Nephron (organoid): ENCODE measurements around the gene COIL.

Experiments
- H3K27ac Mint-ChIP-seq, 3 experiments: 2 replicates each; pipeline ENCODE4 v1.8.0; 2020; ENCODE audit warnings: mixed read lengths in 3 of 3, mild to moderate bottlenecking in 2 of 3, moderate library complexity in 1 of 3
- H3K27me3 Mint-ChIP-seq: 2 replicates; pipeline ENCODE4 v1.8.0; 2021; ENCODE audit warnings: low read depth, mild to moderate bottlenecking, moderate library complexity, mixed read lengths
- H3K36me3 Mint-ChIP-seq: 2 replicates; pipeline ENCODE4 v1.8.0; 2020; ENCODE audit warnings: low read depth, mixed read lengths
- H3K4me1 Mint-ChIP-seq: 2 replicates; pipeline ENCODE4 v1.8.0; 2020; ENCODE audit warnings: mixed read lengths
- H3K4me3 Mint-ChIP-seq, 3 experiments: 2 replicates each; pipeline ENCODE4 v1.8.0; 2020; ENCODE audit warnings: mild to moderate bottlenecking in 3 of 3, mixed read lengths in 3 of 3, moderate library complexity in 2 of 3
- H3K9me3 Mint-ChIP-seq: 2 replicates; pipeline ENCODE4 v1.8.0; 2020; ENCODE audit warnings: mixed read lengths
- CTCF ChIP-seq, 3 experiments: fragments of 200-600 bp; sonication (generic); IDR thresholded peaks; one replicate each; pipeline ENCODE4 v1.5.0; 2021; ENCODE audit warnings: antibody characterized with exemption in 3 of 3; ENCODE audit not compliant: unreplicated experiment in 3 of 3

The COIL gene, protein sequence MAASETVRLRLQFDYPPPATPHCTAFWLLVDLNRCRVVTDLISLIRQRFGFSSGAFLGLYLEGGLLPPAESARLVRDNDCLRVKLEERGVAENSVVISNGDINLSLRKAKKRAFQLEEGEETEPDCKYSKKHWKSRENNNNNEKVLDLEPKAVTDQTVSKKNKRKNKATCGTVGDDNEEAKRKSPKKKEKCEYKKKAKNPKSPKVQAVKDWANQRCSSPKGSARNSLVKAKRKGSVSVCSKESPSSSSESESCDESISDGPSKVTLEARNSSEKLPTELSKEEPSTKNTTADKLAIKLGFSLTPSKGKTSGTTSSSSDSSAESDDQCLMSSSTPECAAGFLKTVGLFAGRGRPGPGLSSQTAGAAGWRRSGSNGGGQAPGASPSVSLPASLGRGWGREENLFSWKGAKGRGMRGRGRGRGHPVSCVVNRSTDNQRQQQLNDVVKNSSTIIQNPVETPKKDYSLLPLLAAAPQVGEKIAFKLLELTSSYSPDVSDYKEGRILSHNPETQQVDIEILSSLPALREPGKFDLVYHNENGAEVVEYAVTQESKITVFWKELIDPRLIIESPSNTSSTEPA

GRCh38 chr17:56960596-56961538 lies at the start of gene COIL:
COIL (minus strand) TSS chr17:56961050; CDS start chr17:56961019, 31 bp downstream.
- Mint-ChIP-seq H3K9me3 (no peaks in the 10 kb centered on the region), H3K4me3 (peak within 1 kb of the TSS; percentile 87 to 91 (median 88)), H3K27me3 (peaks cover 6% of the 10 kb centered on the region), H3K36me3 (no peaks in the 10 kb centered on the region), H3K27ac (peak within 1 kb of the TSS; percentile 55 to 96 (median 95)), H3K4me1 (peaks cover 18% of the 10 kb centered on the region)
- peak; percentile 99 to 100 (median 100) for TF ChIP-seq CTCF (IDR thresholded peaks at IDR 0.05; ENCODE audit: unreplicated experiment in 3 of 3)

DNA sequence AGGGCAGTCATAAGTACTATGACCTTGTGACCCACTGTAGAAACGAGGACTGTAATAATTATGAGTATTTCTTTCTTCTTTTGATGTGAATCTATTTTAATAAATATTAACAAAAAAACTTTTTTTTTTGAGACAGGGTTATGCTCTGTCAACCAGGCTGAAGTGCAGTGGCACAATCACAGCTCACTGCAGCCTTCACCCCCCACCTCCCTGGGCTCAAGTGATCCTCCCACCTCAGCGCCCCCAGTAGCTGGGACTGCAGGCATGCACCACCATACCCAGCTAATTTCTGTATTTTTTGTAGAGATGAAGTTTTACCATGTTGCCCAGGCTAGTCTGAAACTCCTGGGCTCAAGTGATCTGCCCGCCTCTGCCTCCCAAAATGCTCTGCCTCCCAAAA lies 49.6 kb upstream of the COIL start:
- Mint-ChIP-seq H3K4me1 (peaks cover 5% of the 10 kb centered on the region), H3K4me3 (no peak overlapping the region), H3K27ac (no peak overlapping the region), H3K9me3 (no peaks in the 10 kb centered on the region), H3K27me3 (no peaks in the 10 kb centered on the region), H3K36me3 (no peaks in the 10 kb centered on the region)
- no peak for TF ChIP-seq CTCF (IDR thresholded peaks at IDR 0.05; ENCODE audit: unreplicated experiment in 3 of 3)

GRCh38 chr17:57009737-57010445 lies 49.0 kb upstream of the COIL start:
- no peaks in the 10 kb centered on the region for H3K27me3 Mint-ChIP-seq
- peaks cover 5% of the 10 kb centered on the region for H3K4me1 Mint-ChIP-seq
- H3K9me3 Mint-ChIP-seq: no peaks in the 10 kb centered on the region
- peaks cover 3% of the 10 kb centered on the region for H3K36me3 Mint-ChIP-seq
- no peak overlapping the region for H3K4me3 Mint-ChIP-seq
- TF ChIP-seq CTCF (IDR thresholded peaks at IDR 0.05; ENCODE audit: unreplicated experiment in 3 of 3): peak; percentile 62 to 75 (median 74)
- no peak overlapping the region for H3K27ac Mint-ChIP-seq

DNA sequence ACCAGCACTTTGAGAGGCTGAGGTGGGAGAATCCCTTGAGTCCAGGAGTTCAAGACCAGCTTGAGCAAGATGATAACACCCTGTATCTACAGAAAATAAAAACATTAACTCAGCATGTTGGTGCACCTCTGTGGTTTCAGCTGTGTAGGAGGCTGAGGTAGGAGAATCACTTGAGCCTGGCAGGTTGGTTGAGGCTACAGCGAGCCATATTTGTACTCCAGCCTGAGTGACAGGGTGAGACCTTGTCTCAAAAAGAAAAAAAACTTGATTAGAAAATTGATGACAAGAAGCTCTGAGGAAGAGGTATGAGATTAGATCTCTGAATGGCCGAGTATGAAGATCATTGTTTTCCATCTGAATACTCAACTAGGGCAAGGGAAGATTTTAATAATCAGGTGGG lies 48.1 kb upstream of the COIL start:
- no peak overlapping the region for H3K27ac Mint-ChIP-seq
- peaks cover 3% of the 10 kb centered on the region for H3K27me3 Mint-ChIP-seq
- H3K9me3 Mint-ChIP-seq: no peaks in the 10 kb centered on the region
- H3K36me3 Mint-ChIP-seq: peaks cover 3% of the 10 kb centered on the region
- H3K4me1 Mint-ChIP-seq: peaks cover 5% of the 10 kb centered on the region
- TF ChIP-seq CTCF (IDR thresholded peaks at IDR 0.05; ENCODE audit: unreplicated experiment in 3 of 3): no peak
- no peak overlapping the region for H3K4me3 Mint-ChIP-seq

- Mint-ChIP-seq H3K27me3 (peaks cover 4% of the 10 kb centered on the region), H3K4me1 (peaks cover 5% of the 10 kb centered on the region), H3K27ac (no peak overlapping the region), H3K9me3 (no peaks in the 10 kb centered on the region), H3K4me3 (no peak overlapping the region), H3K36me3 (peaks cover 13% of the 10 kb centered on the region)
- TF ChIP-seq CTCF (IDR thresholded peaks at IDR 0.05; ENCODE audit: unreplicated experiment in 3 of 3): no peak
These were observed 45.2 kb upstream of the COIL start for GRCh38 chr17:57006040-57006439.
